Right lobe of liver (tissue), 6 donors: ENCODE results near the gene FAM180A. TPM values are rescaled to one million over a fixed set of nuclear protein-coding genes. Genes with fewer than 3 reads are reported as not detected.
"Not testable (repeated sequence)": the region's sequence is repeated elsewhere in the genome, so short reads cannot be mapped to it uniquely, and the experiment has no call there.

Source experiments
- ATAC-seq, 4 donors: fragments of 200-7000 bp; cut with Tn5 transposase; one replicate each; pipeline ENCODE4 v1.9.1; 2020; ENCODE audit warnings: mild to moderate bottlenecking in 4 of 4, moderate library complexity in 4 of 4
- DNase-seq, 3 donors: peaks; one replicate each; pipeline ENCODE4 v3.0.0-alpha.2; 2020
- H3K27ac ChIP-seq, 3 donors: fragments of 200-600 bp; one replicate each; pipeline ENCODE4 v1.8.0; 2022
- H3K27me3 ChIP-seq, 2 donors: fragments of 200-600 bp; one replicate each; pipeline ENCODE4 v1.8.0; 2022
- H3K36me3 ChIP-seq, 4 donors: fragments of 200-600 bp; sonication (generic) in 1 of 4; one replicate each; pipeline versions ENCODE4 v1.5.1 to v1.8.0; 2017 to 2022; ENCODE audit warnings: control low read depth in 1 of 4
- H3K4me1 ChIP-seq, 4 donors: fragments of 200-600 bp; sonication (generic) in 1 of 4; one replicate each; pipeline versions ENCODE4 v1.5.1 to v1.8.0; 2017 to 2022; ENCODE audit warnings: control low read depth in 1 of 4
- H3K4me3 ChIP-seq, 3 donors: fragments of 200-600 bp; one replicate each; pipeline ENCODE4 v1.8.0; 2022
- H3K9me3 ChIP-seq, 4 donors: fragments of 200-600 bp; sonication (generic) in 1 of 4; one replicate each; pipeline versions ENCODE4 v1.5.1 to v1.8.0; 2017 to 2022; ENCODE audit warnings: control low read depth in 1 of 4
- POLR2A ChIP-seq: fragments of 450-650 bp; IDR thresholded peaks from one replicate; pipeline ENCODE4 v1.6.1; 2017; ENCODE audit warnings: antibody characterized with exemption, mild to moderate bottlenecking
- WGBS: methylation state at CpG from one replicate; pipeline ENCODE4 v1.1.6; 2018; ENCODE audit warnings: low coverage, low lambda C conversion rate; ENCODE audit not compliant: insufficient coverage; ENCODE audit errors: missing lambda C conversion rate; 5-methylcytosine and 5-hydroxymethylcytosine counted together
- intact Hi-C, 2 donors: fragments of 100-400 bp; cut with DNase I; formaldehyde crosslinking; loops; one replicate each; pipeline versions ENCODE4 v1.11.2 to v1.14.1; 2022
- total RNA-seq, 6 experiments: library from RNA; depleted of rRNA in 2 of 6; stranded (reverse); fragments of >200 nt in 2 of 6; fragmentation: NEBNext Ultra II Directional in 3 of 6; extraction: Animal tissue kit (Norgen Biotek cat#: 25700) in 3 of 6; gene quantifications; one replicate each; pipeline versions ENCODE4 v1.1.0 to v1.2.4, GENCODE V29; 2016 to 2023
- TF ChIP-seq, protein P1 (sequence below), 4 donors: fragments of 200-600 bp in 3 of 4; fragments of 450-650 bp in 1 of 4; IDR thresholded peaks; one replicate each; pipeline versions ENCODE4 v1.5.1 to v1.8.0; 2016 to 2022; ENCODE audit warnings: antibody characterized with exemption in 4 of 4, mild to moderate bottlenecking in 2 of 4
- donor health status: DM: no; HTN: yes; CAD: no.
- donor health status: DM: no; HTN: no; CAD: no.
- donor health status: DM: no; HTN: no; CAD: no.
- donor health status: DM: no; HTN: yes; CAD: no.
- donor health status: DM: no; HTN: yes; CAD: no.

Gene FAM180A
- total RNA-seq, 6 experiments from 2014 or later, result 2.8 to 14.9 (median 6.4) TPM

DNA sequence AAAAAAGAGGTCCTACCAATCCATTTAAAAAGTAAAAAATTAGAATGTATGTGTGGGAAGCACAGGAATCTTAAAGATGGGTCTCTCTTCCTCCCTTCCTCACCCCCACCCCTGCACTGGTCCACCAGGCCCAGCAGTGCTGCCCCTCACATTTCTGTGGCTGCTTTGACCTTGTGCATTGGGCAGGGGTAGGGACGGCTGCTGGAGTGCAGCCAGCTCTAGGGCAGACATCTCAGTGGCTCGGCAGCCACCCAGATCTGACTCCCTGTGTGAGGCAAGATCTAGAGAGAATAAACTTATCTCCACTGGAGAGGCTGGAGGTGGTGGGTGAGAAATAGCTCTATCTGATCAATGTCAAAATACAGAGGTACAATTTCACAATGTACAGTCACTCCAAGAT lies 6.7 kb downstream of the FAM180A start:
- no peaks in the 10 kb centered on the region for H3K27me3 ChIP-seq
- DNase-seq, result no peak
- ATAC-seq, result no peak
- H3K27ac ChIP-seq, result no peak overlapping the region
- H3K9me3 ChIP-seq, result no peaks in the 10 kb centered on the region
- H3K4me1 ChIP-seq, result no peaks in the 10 kb centered on the region
- H3K36me3 ChIP-seq, result no peaks in the 10 kb centered on the region
- TF ChIP-seq, protein P1, sequence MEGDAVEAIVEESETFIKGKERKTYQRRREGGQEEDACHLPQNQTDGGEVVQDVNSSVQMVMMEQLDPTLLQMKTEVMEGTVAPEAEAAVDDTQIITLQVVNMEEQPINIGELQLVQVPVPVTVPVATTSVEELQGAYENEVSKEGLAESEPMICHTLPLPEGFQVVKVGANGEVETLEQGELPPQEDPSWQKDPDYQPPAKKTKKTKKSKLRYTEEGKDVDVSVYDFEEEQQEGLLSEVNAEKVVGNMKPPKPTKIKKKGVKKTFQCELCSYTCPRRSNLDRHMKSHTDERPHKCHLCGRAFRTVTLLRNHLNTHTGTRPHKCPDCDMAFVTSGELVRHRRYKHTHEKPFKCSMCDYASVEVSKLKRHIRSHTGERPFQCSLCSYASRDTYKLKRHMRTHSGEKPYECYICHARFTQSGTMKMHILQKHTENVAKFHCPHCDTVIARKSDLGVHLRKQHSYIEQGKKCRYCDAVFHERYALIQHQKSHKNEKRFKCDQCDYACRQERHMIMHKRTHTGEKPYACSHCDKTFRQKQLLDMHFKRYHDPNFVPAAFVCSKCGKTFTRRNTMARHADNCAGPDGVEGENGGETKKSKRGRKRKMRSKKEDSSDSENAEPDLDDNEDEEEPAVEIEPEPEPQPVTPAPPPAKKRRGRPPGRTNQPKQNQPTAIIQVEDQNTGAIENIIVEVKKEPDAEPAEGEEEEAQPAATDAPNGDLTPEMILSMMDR (IDR thresholded peaks at IDR 0.05), result no peak
- intact Hi-C loops, result no loop called here
- no peak overlapping the region for H3K4me3 ChIP-seq
- WGBS, result 10% methylated on average over 2 of the region's 2 CpGs

DNA sequence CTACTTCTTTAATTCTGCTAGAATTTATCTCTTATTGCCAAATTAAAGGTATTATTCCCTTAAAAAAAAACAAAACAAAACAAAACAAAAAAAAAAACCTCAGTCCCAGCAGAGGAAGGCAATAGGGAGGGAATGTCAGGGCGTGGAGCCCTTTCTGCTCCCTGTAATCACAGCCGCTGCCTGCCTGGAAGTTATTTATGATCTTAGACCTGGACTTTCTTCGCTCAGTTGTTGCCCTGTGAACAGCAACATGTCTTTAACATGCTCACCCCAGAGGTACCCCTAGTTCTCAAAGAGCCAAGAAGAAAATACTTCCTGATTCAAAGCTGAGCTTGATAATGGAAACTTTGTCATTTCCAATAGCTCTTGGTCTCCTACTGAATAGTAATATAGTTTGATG lies 7.7 kb downstream of the FAM180A start:
- Histone ChIP-seq H3K36me3 (no peaks in the 10 kb centered on the region), H3K9me3 (no peaks in the 10 kb centered on the region), H3K4me1 (no peaks in the 10 kb centered on the region), H3K27me3 (no peaks in the 10 kb centered on the region), H3K4me3 (no peak overlapping the region), H3K27ac (no peak overlapping the region)
- 32% methylated on average over 3 of the region's 3 CpGs for WGBS
- DNase-seq, result no peak
- no peak for ATAC-seq
- intact Hi-C loops, result no loop called here
- TF ChIP-seq POLR2A, result no peak
- TF ChIP-seq, protein P1 (IDR thresholded peaks at IDR 0.05), result no peak

GRCh38 chr7:135737306-135737647 lies 11.3 kb downstream of the FAM180A start:
- H3K9me3 ChIP-seq, H3K4me1 ChIP-seq, H3K36me3 ChIP-seq, ATAC-seq, DNase-seq, H3K4me3 ChIP-seq, H3K27ac ChIP-seq, H3K27me3 ChIP-seq, intact Hi-C loops: not testable (repeated sequence)
- 89% methylated on average over 4 of the region's 10 CpGs for WGBS

GRCh38 chr7:135736586-135737305 lies 11.9 kb downstream of the FAM180A start:
- Histone ChIP-seq H3K9me3 (no peaks in the 10 kb centered on the region), H3K36me3 (no peaks in the 10 kb centered on the region), H3K27ac (no peak overlapping the region), H3K4me3 (no peak overlapping the region), H3K4me1 (no peaks in the 10 kb centered on the region), H3K27me3 (no peaks in the 10 kb centered on the region)
- intact Hi-C loops, result no loop called here
- no peak for DNase-seq
- 47% methylated on average over 2 of the region's 6 CpGs for WGBS
- TF ChIP-seq, protein P1 (IDR thresholded peaks at IDR 0.05), result no peak
- no peak for TF ChIP-seq POLR2A
- no peak for ATAC-seq

DNA sequence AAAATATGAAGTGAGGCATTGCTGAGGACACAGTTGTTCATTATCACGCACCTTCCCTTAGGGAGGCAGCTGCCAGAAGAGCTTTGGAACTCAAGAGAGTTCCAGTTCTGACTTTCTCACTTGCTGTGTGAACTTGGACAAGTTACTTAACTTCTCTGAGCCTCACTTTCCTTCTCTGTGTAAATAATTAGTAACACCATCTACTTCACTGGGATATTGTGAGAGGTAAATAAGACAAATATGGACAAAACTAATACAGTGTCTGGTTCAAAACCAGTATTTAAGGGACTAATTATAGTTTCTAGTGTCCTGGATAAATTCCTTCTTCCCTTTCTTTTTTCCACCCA lies 14.3 kb downstream of the FAM180A start:
- no peaks in the 10 kb centered on the region for H3K4me1 ChIP-seq
- intact Hi-C loops, result no loop called here
- no peaks in the 10 kb centered on the region for H3K9me3 ChIP-seq
- WGBS, result no CpG with 5 or more reads among the region's 1 CpG
- no peaks in the 10 kb centered on the region for H3K36me3 ChIP-seq
- TF ChIP-seq, protein P1 (IDR thresholded peaks at IDR 0.05), result no peak
- no peak for TF ChIP-seq POLR2A
- DNase-seq (no peak), ATAC-seq (no peak)
- H3K4me3 ChIP-seq, result no peak overlapping the region
- H3K27ac ChIP-seq, result no peak overlapping the region
- no peaks in the 10 kb centered on the region for H3K27me3 ChIP-seq
